ENCODE measurements around the gene CRB3.

- no peak for TF ChIP-seq YY1 (IDR thresholded peaks at IDR 0.05; ENCODE audit: insufficient read depth, insufficient read length)
- no peak for TF ChIP-seq SUZ12 (IDR thresholded peaks at IDR 0.05; ENCODE audit: extremely low read depth, insufficient read depth, insufficient read length)
Observed at GRCh38 chr19:6467384-6467783, 3.3 kb downstream of the CRB3 start.
